B cell (primary cell): ENCODE data around the gene MAML2. TPM values are rescaled to one million over a fixed set of nuclear protein-coding genes. Genes with fewer than 3 reads are reported as not detected.

Source experiments
- ATAC-seq: fragments of 200-7000 bp; cut with Tn5 transposase; one replicate; pipeline ENCODE4 v1.10.0; 2021; ENCODE audit warnings: low read depth, mild to moderate bottlenecking, moderate number of reproducible peaks, moderate library complexity
- CTCF ChIA-PET: fragments of 350-600 bp; sonication (Branson Sonifier 250); formaldehyde crosslinking; loops from one replicate; lab custom pipeline; 2021; ENCODE audit warnings: antibody characterized with exemption, inconsistent platforms; lab: Charles Lee
- POLR2A ChIA-PET: fragments of 350-600 bp; sonication (Branson Sonifier 250); formaldehyde crosslinking; loops from one replicate; lab custom pipeline; 2021; ENCODE audit warnings: antibody characterized with exemption; lab: Charles Lee
- DNase-seq: peaks from one replicate; pipeline ENCODE4 v3.0.0; 2013
- H2AFZ ChIP-seq: 2 replicates; pipeline ENCODE4 v1.6.1; 2012; ENCODE audit warnings: mild to moderate bottlenecking, low read depth, low read length; ENCODE audit not compliant: insufficient read depth, poor library complexity, severe bottlenecking
- H3K27ac ChIP-seq, 2 donors: 1 replicate in 1 of 2; 2 replicates in 1 of 2; pipeline ENCODE4 v1.5.1; 2012 to 2013; ENCODE audit warnings: low read length in 2 of 2, mild to moderate bottlenecking in 2 of 2, moderate library complexity in 1 of 2
- H3K27me3 ChIP-seq, 4 experiments: fragments of 200-600 bp in 1 of 4; sonication (generic) in 1 of 4; replicated peaks in 1 of 4; 1 replicate in 2 of 4; 2 replicates in 2 of 4; pipeline versions ENCODE4 v1.6.1 to v1.7.0; 2013 to 2016; ENCODE audit warnings: low read length in 3 of 4, mild to moderate bottlenecking in 2 of 4, mixed read lengths in 1 of 4, moderate library complexity in 1 of 4; ENCODE audit not compliant: insufficient read depth in 4 of 4, control insufficient read depth in 3 of 4; ENCODE audit errors: control extremely low read depth in 1 of 4
- H3K36me3 ChIP-seq, 2 experiments: replicated peaks in 1 of 2; 1 replicate in 1 of 2; 2 replicates in 1 of 2; pipeline versions ENCODE4 v1.6.1 to v1.7.1; 2013; ENCODE audit warnings: low read length in 1 of 2; ENCODE audit not compliant: insufficient read depth in 2 of 2, control insufficient read depth in 1 of 2; ENCODE audit errors: control extremely low read depth in 1 of 2, extremely low read depth in 1 of 2
- H3K4me1 ChIP-seq, 2 donors: fragments of 200-600 bp in 1 of 2; sonication (generic) in 1 of 2; 1 replicate in 1 of 2; 2 replicates in 1 of 2; pipeline versions ENCODE4 v1.5.1 to v1.6.1; 2013 to 2017; ENCODE audit warnings: low read length in 2 of 2; ENCODE audit not compliant: control insufficient read depth in 2 of 2, insufficient read depth in 2 of 2
- H3K4me2 ChIP-seq: replicated peaks from 2 replicates; pipeline ENCODE3; 2012; ENCODE audit warnings: mild to moderate bottlenecking, low read depth, low read length; ENCODE audit not compliant: poor library complexity, severe bottlenecking
- H3K4me3 ChIP-seq, 5 experiments: fragments of 200-600 bp in 1 of 5; sonication (generic) in 1 of 5; 1 replicate in 3 of 5; 2 replicates in 2 of 5; pipeline versions ENCODE4 v1.5.1 to v1.7.0; 2011 to 2016; ENCODE audit warnings: low read length in 4 of 5, mild to moderate bottlenecking in 4 of 5, low read depth in 2 of 5, control low read depth in 1 of 5, moderate library complexity in 1 of 5; ENCODE audit not compliant: insufficient read depth in 1 of 5; ENCODE audit errors: control extremely low read depth in 1 of 5, extremely low read depth in 1 of 5
- H3K79me2 ChIP-seq: fragments of 200-600 bp; sonication (generic); one replicate; pipeline ENCODE4 v1.6.0; 2016; ENCODE audit warnings: low read length; ENCODE audit not compliant: control insufficient read depth, insufficient read depth
- H3K9ac ChIP-seq: fragments of 200-600 bp; sonication (generic); 2 replicates; pipeline ENCODE4 v1.6.1; 2017; ENCODE audit warnings: mild to moderate bottlenecking, low read length, moderate library complexity
- H3K9me3 ChIP-seq, 3 donors: one replicate each; pipeline versions ENCODE4 v1.6.1 to v1.7.1; 2013; ENCODE audit warnings: low read length in 2 of 3; ENCODE audit not compliant: control insufficient read depth in 2 of 3, insufficient read depth in 1 of 3; ENCODE audit errors: control extremely low read depth in 1 of 3
- H4K20me1 ChIP-seq: 2 replicates; pipeline ENCODE4 v1.6.0; 2012; ENCODE audit warnings: mild to moderate bottlenecking, low read length; ENCODE audit not compliant: insufficient read depth, control insufficient read depth, poor library complexity, severe bottlenecking
- H3K27ac Mint-ChIP-seq: one replicate; pipeline ENCODE4 v1.8.0; 2021; ENCODE audit warnings: mixed read lengths
- H3K27me3 Mint-ChIP-seq: one replicate; pipeline ENCODE4 v1.8.0; 2021; ENCODE audit warnings: mixed read lengths
- H3K4me1 Mint-ChIP-seq: one replicate; pipeline ENCODE4 v1.8.0; 2021; ENCODE audit warnings: mixed read lengths
- H3K4me3 Mint-ChIP-seq: one replicate; pipeline ENCODE4 v1.8.0; 2021; ENCODE audit warnings: mixed read lengths
- H3K9me3 Mint-ChIP-seq: one replicate; pipeline ENCODE4 v1.8.0; 2022; ENCODE audit warnings: mixed read lengths; ENCODE audit not compliant: insufficient read depth
- EZH2 ChIP-seq: IDR thresholded peaks from 2 replicates; pipeline ENCODE4 v1.6.1; 2012; ENCODE audit warnings: borderline replicate concordance, low read depth, mild to moderate bottlenecking, moderate library complexity, low read length; ENCODE audit not compliant: insufficient read depth, poor library complexity, severe bottlenecking
- WGBS: methylation state at CpG from one replicate; pipeline ENCODE4 v1.1.5; 2013; ENCODE audit warnings: missing lambda C conversion rate; ENCODE audit not compliant: insufficient coverage; 5-methylcytosine and 5-hydroxymethylcytosine counted together
- intact Hi-C: fragments of 100-400 bp; cut with micrococcal nuclease; formaldehyde crosslinking; loops from one replicate; pipeline ENCODE4 v1.10.0; 2022
- polyA plus RNA-seq: library from polyadenylated mRNA; depleted of rRNA; stranded (reverse); fragments of >200 nt; gene quantifications from 2 replicates; pipeline ENCODE4 v1.2.3, GENCODE V29; 2012
- total RNA-seq, 2 donors: library from RNA; stranded (reverse); fragments of 120-200 nt in 1 of 2; gene quantifications; 1 replicate in 1 of 2; 2 replicates in 1 of 2; pipeline versions ENCODE4 v1.2.3 to v1.2.4, GENCODE V29; 2013 to 2022
- TF ChIP-seq, protein P1 (sequence below): fragments of 200-600 bp; IDR thresholded peaks from one replicate; pipeline ENCODE4 v1.8.0; 2022; ENCODE audit warnings: antibody characterized with exemption, mild to moderate bottlenecking

MAML2 gene
- total and polyA plus RNA-seq, 2 donors (not counting 1 experiment from before 2014, with no cell fraction given) = 10.7 to 26.4 TPM

DNA sequence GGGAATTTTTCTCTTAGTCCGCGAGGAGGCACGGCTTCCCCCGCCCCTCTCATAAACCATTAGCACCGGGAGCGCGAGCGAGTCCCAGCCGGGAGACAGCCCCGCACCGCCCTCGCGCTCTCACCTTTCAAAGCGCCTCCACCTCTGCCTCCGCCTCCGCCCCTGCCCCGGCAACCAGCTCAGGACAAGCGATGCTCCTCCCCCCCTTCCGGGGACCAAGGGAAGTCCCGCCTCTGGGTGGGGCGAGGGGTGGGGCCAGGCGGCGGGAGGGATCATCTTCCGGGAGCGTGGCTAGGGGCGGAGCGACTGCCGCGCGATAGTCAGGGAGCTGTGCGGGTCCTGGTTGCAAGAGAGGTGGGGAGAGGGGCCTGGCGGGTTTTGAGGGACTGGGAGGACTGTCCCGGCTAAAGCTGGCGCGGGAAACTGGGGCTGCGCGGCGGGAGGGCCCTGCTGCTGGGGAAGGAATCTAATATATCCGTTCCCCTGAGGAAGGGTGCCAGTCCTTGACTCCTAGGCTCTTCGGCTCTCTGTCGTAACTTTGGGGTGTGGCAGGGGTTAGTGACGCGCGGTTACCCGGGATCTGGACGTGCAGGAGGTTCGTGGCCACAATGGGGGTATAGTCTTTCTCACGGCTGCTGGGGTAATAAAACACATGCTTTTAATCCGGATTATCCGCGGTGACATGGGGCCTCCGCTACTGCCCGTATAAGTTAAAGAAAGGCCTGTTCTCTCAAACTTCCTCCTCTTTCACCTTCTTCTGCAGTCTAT lies 46.9 kb upstream of the MAML2 start, which contains the start of the genes CCDC82 and JRKL:
Gene CCDC82, minus strand, starts transcription at position 193 of the 768 bp plus-strand sequence. CDS start 5,165 bp downstream, outside the sequence.
Gene JRKL, plus strand, starts transcription at position 294 of the 768 bp plus-strand sequence. CDS start 637 bp downstream, outside the sequence.
- CTCF ChIA-PET = interaction anchor here (0.9 to 3.3 kb wide), 10 partner anchors 48 to 600 kb away, joined by 3 to 25 read pairs (median 3); partner anchors contain the start of genes FAM76B, MAML2 and MTMR2
- H2AFZ ChIP-seq = peak within 1 kb of the TSS; percentile 92
- peaks cover 26% of the 10 kb centered on the region for H3K4me1 Mint-ChIP-seq

More for the DNA sequence above, 46.9 kb upstream of the MAML2 start, which contains the start of the genes CCDC82 and JRKL:
- H3K4me3 Mint-ChIP-seq = peak within 1 kb of the TSS; percentile 93
- H3K27ac Mint-ChIP-seq = peak within 1 kb of the TSS; percentile 95
- no peaks in the 10 kb centered on the region for H3K27me3 ChIP-seq
- peak within 1 kb of the TSS; percentile 84 for H3K4me2 ChIP-seq
- POLR2A ChIA-PET = interaction anchor here (0.6 to 1.5 kb wide), 5 partner anchors 47 to 244 kb away, joined by 3 to 5 read pairs (median 3); partner anchors contain the start of gene MAML2
- under 1% methylated on average over 42 of the region's 53 CpGs for WGBS
- peak within 1 kb of the TSS; percentile 81 for H3K9ac ChIP-seq
- peak within 1 kb of the TSS; percentile 77 to 89 (median 84) for H3K4me3 ChIP-seq
- H3K27ac ChIP-seq = peak within 1 kb of the TSS; percentile 82 to 83
- H3K4me1 ChIP-seq = peaks cover 13 to 18% of the 10 kb centered on the region in 2 donors
- intact Hi-C loops = loop anchor here (1.0 to 10.0 kb wide), 8 partner anchors 49 to 1895 kb away; partner anchors contain the start of genes CEP57, CWC15 and KDM4D
- peaks cover 44% of the 10 kb centered on the region for H3K79me2 ChIP-seq
- H3K9me3 ChIP-seq = no peaks in the 10 kb centered on the region
- TF ChIP-seq, protein P1, sequence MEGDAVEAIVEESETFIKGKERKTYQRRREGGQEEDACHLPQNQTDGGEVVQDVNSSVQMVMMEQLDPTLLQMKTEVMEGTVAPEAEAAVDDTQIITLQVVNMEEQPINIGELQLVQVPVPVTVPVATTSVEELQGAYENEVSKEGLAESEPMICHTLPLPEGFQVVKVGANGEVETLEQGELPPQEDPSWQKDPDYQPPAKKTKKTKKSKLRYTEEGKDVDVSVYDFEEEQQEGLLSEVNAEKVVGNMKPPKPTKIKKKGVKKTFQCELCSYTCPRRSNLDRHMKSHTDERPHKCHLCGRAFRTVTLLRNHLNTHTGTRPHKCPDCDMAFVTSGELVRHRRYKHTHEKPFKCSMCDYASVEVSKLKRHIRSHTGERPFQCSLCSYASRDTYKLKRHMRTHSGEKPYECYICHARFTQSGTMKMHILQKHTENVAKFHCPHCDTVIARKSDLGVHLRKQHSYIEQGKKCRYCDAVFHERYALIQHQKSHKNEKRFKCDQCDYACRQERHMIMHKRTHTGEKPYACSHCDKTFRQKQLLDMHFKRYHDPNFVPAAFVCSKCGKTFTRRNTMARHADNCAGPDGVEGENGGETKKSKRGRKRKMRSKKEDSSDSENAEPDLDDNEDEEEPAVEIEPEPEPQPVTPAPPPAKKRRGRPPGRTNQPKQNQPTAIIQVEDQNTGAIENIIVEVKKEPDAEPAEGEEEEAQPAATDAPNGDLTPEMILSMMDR = no peak
- TF ChIP-seq EZH2 = no peak
- DNase-seq (peak; percentile 96), ATAC-seq (peak; percentile 99)
- peaks cover 6% of the 10 kb centered on the region for H4K20me1 ChIP-seq
- no peaks in the 10 kb centered on the region for H3K9me3 Mint-ChIP-seq
- no peaks in the 10 kb centered on the region for H3K36me3 ChIP-seq
- no peaks in the 10 kb centered on the region for H3K27me3 Mint-ChIP-seq
